Duodenal mucosa (tissue), 2 donors: ENCODE data around the gene GET4.

Experiments
- H3K27ac ChIP-seq: one replicate; pipeline ENCODE4 v1.7.0; 2013; ENCODE audit warnings: low read depth, low read length
- H3K27me3 ChIP-seq, 2 donors: one replicate each; pipeline ENCODE4 v1.7.0; 2013; ENCODE audit warnings: low read length in 2 of 2, control low read depth in 1 of 2; ENCODE audit not compliant: insufficient read depth in 2 of 2, control insufficient read depth in 1 of 2
- H3K36me3 ChIP-seq, 2 donors: one replicate each; pipeline ENCODE4 v1.7.0; 2013; ENCODE audit warnings: low read length in 2 of 2, control low read depth in 1 of 2; ENCODE audit not compliant: insufficient read depth in 2 of 2, control insufficient read depth in 1 of 2
- H3K4me1 ChIP-seq, 2 donors: one replicate each; pipeline ENCODE4 v1.7.0; 2013; ENCODE audit warnings: low read length in 2 of 2, control low read depth in 1 of 2; ENCODE audit not compliant: insufficient read depth in 2 of 2, control insufficient read depth in 1 of 2
- H3K4me3 ChIP-seq, 2 donors: one replicate each; pipeline ENCODE4 v1.7.0; 2013; ENCODE audit warnings: low read length in 2 of 2, low read depth in 1 of 2
- H3K9ac ChIP-seq, 2 donors: one replicate each; pipeline ENCODE4 v1.7.0; 2013; ENCODE audit warnings: low read length in 2 of 2, low read depth in 1 of 2
- H3K9me3 ChIP-seq, 2 donors: one replicate each; pipeline ENCODE4 v1.7.0; 2013; ENCODE audit warnings: low read length in 2 of 2, control low read depth in 1 of 2; ENCODE audit not compliant: control insufficient read depth in 1 of 2

Gene GET4

DNA sequence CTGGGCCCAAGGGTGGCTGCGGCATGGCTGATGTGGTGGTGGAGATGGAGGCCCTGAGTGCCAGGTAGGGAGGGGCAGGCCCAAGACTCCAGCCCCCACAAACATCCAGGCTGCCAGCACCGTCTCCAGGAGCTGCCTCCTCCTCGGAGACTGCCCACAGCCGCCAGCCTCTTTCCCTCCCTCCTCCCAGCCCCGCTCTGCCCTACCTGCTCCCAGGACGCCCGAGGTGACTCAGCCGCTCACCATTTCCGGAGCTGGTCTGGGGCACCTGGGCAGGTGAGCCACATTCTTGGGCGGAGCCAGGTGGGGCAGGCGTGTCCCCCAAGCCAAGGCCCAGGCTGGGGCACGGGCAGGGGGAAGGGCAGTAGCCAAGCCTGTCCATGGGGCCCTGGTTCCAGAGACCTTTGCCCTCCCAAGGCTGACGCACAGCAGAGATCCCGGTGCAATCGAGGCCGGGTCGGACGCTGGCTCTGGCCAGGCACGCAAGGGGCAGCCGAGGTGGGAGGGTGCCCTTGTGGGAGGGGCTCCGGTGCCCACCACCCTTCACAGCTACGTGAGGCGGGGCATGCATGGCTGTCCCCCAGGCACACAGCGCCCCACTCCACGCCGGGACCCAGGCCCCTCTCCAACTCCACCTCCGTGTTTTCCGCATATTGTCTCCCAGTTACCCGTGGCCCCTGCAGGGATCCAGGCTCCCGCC lies 69.4 kb downstream of the GET4 start:
- Histone ChIP-seq H3K4me3 (peak overlapping the region; percentile 37 to 57), H3K27ac (peak overlapping the region; percentile 94), H3K4me1 (peaks cover 19 to 24% of the 10 kb centered on the region in 2 donors), H3K9me3 (no peaks in the 10 kb centered on the region), H3K36me3 (no peaks in the 10 kb centered on the region), H3K27me3 (no peaks in the 10 kb centered on the region), H3K9ac (peak overlapping the region; percentile 61 to 84)
